Bone marrow (tissue), 2 donors: ENCODE data around the gene TTC21A.

Source experiments
- DNase-seq, 2 donors: peaks; one replicate each; lab custom pipeline; 2025; lab: John Stamatoyannopoulos, UW

Gene TTC21A

DNA sequence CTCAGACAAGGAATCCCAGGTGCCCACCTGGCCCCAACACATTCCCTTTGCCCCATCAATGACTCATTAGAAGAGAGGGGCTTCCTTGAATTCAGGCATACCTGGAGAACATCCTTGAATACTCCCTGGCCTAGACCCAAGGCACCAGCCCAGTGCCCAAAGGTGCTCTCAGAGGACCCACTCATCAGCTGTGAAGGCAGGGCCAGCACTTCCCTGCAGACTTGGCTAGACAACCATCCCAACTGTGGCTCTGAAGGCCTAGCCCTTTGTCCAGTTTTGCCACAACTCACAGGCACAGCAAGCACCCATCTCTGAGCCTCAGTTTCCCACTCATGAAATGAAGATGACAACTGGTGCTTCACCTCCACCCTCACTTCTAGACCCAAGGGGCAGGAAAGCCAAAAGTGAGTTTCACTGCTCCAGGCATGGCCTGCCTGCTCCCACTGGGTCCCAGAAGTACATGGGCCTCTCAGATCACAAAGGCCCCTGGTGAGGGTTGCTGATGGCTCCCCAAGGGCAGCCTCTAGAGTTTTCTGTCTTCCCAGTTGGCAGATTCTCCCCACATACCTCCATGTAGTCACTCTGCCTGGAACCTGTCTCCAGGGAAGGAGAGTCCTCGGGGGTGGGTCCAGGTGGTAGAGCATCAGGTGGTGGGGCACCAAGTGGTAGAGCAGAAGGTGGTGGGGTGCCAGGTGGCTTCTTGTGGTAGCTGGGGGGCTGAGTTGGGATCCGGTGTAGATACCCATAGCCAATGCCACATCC lies 7.6 kb upstream of the TTC21A start:
- no peak for DNase-seq

DNA sequence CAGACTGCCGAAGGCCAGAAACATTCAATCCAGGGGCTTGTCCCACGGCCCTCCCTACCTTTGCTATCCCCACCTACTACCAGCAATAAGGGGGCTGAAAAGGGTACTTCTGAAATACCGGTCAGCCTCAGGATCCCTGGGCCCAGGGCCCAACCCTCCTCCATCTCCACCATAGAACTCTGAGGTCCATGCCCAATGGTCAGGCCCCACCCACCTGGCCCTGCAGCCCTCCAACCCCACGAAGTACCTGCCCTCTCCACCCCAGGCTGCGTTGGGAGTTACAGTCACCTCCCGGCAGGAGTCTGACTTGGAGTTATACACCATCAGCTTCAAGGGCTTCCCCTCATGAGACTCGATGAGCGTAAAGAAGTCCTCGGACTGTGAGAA lies 7.0 kb upstream of the TTC21A start:
- DNase-seq: no peak

DNA sequence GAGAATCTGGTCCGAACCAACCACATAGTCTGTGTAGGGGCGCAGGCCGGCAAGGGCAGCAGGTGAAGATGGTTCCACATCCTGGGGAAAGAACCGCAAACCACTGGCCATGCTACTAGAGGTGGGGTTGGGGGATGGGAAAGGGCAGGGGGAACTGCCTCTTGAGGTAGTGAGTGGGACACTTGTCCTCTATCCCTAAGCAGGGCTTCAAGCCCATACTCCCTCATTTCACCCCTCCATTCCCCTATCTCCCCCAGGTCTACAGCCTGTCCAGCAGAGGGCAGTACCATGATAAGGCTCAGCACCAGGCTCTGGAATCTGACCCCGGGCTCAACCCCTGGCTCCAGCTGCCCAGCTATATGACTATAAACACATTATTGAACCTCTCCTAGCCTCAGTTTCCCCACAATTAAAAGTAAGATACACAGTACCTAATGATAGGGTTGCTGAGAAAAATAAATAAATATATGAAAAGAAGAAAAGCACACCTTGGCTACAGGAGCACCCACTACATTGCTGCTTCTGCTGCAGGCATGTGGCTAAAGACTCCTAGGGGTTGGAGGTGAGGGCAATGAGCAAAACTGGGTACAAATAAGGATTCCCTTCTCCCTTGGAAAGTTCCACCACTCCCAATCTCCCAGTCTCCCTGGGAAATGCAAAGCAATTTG lies 6.3 kb upstream of the TTC21A start:
- DNase-seq: peak in 1 of 2 donors; percentile 44

DNA sequence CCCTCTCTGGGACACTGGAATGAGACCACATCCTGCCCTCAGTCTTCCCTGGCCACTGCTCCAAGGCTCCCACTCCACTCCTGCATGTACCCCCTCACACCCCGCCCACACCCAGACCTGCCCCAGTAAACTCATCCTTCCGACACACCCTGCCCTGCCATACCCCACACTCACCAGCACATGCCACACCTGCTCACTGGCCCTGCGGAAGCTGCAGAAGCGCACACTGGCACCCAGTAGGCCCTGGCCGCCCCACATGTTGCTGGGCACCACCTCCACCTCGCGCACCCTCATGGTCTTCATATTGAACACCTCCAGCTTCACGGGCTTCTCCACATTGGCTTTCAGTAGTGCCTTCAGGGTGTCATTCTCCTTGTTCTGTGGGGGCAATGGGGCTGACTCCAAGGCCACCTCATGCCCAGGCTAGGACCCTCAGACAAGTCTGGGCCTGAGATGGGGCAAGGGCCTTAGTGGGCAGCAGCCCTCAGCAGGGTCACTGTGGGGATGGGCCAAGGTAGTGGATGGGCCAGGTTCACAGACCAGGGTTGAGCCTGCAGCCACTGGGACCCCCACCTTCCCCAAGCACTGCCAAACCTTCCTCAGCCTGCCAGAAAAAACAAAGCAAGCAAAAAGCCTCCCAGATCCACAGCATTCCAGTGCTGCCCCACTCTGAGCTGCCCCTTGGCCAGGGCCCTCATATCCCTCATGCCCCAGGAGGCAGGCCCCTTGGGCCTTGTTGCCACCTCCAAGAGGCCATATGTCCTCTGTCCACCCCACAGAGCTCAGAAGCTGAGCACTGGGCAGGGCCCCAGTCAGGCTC lies 4.8 kb upstream of the TTC21A start:
- DNase-seq: no peak

DNA sequence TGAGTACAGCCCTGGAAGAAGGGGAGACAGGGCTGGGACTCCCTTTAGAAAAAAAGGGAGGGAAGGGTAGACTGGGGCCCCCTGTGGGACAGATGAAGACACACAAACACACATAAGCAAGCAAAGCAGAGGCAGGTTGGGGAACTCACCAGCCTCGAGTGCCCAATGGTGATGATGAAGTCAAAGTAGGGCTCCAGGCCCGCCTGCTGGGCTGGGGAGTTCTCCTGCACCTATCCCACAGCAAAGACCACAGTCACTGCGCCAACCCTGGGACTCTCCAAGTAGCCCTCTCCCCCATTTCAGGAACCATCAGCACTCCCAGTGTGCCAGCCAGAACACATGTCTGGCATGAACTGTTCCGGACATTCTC lies 4.2 kb upstream of the TTC21A start:
- no peak for DNase-seq

DNA sequence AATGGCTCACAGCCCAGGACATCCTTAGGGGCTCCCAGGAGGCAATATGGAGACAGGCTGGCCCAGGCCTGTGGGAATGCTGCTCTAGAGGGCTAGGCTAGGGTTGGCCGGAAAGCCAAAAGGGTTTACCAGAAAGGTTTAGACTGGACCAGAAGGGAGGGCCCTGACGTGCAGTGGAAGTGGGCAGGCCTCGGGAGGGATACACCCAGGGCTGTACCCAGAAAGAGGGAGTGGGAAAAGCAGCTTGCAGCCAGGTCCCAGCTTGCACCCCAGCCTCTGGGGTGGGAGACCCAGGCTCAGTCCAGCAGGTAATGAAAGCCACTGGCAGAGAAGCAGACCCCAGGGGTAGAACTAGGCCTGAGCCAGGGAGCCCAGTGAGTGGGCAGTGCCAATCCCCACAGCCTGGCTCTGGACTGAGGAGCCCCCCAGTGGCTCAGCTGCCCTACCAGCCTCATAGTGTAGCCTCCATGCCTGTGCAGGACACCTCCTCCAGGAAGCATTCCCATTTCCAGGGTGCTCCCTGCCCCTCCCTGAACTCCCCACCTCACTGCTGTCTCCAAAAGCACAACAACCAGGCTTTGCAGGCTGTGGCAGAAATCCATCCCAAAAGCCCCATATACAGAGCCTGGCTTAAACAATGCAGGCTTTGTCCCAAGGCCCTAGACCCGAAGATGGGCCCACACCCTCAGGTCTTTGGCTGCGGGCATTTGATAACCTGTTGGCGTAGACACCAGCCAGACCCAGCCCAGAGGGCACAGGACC lies 3.5 kb upstream of the TTC21A start:
- no peak for DNase-seq

DNA sequence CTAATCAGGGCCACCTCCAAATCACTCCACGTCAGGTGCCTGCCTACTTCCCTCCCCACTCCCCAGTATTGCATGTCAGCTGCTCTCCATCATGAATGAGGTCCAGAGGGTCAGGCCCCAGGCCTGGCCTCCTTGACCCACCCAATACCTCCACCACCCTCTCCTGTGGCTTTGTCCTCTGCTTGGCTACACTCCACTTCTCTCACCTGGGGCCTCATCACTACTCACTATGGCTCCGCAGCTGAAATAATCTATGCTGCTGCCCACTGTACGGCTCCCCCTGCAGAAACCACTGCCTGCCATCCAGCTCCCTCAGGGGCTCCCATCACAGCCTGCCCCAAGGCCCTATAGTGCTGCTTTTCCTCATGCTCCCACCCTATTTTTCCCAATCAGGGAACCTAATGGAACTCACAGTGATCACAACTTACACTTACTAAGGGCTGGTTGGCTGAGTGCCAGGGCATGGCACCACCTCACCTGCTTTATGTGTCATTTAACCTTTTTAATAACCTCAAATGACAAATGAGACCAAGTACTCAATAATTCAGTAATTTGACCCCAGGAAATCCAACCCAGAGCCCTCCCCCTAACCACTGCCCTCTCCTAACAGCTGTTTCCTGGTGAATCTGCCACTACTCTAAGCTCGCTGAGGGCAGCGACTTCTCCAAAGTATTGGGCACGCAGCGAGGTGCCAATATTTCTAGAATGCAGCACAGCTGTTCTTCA lies 2.4 kb upstream of the TTC21A start:
- no peak for DNase-seq

DNA sequence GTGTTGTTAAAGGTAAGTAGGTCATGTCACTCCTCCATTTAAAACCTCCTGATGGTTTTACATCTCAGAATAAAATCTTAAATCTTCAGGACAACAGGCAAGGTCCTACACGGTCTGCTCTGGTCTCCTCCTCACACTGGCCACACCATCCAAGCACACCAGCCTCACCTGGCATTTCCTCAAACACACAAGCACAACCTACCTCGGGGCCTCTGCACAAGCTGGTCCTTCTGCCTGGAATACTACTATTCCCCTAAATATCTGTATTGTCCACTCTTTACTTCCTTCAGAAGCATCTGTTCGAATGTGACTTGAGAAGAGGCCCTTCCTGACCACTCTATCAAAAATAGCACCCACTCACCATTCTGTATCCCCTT lies 1.8 kb upstream of the TTC21A start:
- DNase-seq: no peak

DNA sequence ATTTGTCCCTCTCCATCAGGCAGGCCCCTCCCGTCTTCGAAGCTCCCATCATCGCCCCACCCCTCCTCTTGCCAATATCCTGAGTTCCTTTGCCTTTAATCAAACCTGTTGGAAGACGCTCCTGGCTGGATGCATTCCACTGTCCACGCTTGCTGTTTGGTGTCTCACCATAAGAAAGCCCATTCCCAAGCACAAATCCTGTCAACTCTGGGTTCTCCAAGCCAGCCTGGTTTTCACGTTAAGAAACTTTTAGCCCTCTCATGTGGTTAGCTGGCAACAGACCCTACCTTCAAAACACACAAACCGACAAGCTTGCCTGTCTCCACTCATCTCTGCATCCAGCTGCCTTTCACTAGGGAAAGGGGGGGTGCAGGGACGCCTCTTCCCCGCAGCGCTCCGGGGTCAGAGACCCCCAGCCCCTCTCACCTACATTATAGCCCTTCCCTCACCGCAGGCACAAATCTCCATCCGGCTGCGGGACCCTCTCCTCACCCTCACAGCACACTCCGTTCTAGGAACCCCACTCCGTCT lies 1.1 kb upstream of the TTC21A start:
- no peak for DNase-seq

DNA sequence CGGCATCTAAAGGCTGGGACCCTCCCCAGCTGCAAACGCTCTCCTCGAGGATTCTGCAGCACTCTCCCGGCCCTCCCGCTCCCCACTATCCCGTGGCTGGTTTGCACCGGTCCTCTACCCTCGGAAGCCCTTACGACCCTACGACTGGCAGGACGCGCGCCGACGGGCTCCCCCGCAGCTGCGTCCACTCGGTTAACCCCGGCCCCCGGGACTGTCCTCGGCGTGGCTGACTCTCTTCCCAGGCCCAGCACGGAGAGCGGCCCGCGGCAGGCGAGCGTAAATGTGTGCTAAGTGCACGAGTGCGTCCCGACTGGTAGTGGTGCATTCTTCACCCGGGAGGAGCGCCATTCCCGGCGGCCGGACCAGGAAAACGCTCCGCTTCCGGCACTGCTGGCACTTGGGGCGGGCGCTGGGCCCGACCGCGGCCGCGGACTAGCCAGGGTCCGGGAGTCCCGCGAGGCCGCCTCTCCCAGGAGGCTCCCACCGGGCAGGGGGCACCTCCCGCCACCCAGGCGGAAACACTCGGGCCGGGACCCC lies 561 bp upstream of the TTC21A start:
- DNase-seq: no peak

DNA sequence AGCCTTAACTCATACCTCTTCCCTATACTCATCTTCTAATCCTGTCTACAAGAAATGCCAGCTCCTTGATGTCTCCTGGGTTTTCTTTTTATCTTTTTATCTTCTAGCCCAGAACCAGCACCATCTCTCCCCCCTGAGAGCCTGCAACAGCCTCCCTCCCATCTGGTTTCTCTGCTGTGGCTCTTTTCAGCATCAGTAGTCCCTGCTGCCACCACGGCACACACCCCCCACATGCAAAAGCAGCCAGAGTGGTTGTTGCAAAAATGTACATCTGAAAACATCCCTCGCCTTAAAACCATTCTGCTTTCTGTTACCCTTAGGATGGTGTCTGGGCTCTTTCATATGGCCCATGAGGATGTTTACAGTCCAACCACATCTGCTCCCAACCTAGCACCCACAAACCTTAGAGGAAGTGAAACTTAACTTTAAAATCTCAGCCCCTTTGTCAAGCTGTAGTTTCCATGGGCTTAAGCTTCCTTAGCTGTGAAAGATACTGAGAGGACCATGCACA lies 775 bp downstream of the TTC21A start:
- DNase-seq: peak in 1 of 2 donors; percentile 46

DNA sequence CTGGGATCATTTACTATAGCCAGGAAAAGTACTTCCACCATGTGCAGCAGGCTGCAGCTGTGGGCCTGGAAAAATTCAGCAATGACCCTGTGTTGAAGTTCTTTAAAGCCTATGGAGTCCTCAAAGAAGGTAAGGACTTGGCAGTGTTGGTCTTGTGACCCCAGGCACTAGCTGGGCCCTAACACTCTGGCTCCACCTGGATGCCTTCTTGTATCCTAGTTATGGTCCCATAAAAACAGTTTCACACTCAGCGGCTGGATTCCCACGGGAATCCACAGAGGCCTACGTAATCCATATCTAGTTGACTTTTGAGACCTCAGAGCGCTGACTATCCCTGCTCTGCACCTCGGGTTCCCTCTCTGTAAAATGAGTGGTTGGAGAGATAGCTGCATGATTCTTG lies 1.6 kb downstream of the TTC21A start:
- DNase-seq: no peak

DNA sequence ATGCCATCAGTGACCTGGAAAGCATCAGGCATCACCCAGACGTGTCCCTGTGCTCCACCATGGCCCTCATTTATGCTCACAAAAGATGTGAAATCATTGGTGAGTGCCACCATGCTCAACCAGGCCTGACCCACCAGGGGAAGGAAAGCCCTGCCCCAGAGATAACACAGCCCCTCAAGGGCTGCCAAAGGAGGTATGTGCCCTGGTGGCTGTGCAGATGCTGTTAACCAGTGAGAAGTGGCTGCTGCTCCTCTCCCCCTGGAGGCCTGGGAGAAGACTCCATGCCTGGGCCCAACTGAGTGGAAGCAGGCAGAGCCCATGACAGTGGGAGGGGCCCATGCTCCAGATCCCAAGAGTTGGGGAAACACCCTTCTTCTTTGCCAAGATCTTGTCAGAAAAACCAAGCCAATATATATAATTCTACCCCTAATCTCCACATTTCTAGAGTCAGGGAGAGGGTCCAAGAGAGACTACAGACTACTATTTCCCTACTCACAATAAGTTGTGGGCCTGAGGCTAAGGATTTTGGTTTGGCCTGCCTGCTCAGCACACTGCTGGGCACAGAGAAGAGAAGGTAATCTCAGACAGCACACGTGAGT lies 2.7 kb downstream of the TTC21A start:
- DNase-seq: no peak

DNA sequence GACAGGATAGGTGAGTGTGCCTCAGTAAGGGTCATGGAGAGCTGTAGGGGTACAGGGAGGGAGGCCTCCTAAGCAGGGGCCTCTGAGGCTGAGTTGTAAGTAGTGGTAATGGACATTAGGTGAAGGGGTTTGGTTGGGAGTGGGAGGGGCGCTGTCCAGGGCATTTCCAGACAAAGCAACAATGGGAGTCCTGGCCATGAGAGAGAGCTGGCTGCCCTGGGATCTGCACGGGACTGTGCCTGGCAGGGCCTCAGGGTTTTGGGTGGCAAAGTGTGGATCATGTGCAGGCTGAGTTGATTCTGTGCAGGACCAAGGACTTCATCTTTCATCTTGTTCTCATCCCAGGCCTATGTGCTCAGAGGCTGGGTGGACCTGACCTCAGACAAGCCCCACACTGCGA lies 4.6 kb downstream of the TTC21A start:
- DNase-seq: no peak

DNA sequence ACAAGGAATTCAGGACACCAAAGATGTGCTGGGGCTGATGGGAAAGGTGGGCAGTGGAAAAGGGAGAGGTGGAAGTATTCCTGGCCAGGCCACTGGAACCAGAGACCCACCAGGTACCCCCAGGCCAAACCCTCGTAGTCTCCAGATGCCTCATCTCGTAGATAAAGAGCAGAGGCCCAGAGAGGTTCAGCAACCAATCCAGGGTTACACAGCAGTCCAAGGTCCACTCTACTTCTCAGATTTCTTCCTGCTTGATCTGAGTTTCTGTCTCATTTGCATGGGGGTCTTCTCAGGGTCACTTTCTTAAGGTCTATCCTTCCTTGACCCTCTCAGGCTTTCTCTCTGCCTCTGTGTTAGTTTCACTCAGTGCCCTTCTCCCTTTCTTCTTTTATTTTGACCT lies 5.1 kb downstream of the TTC21A start:
- no peak for DNase-seq

DNA sequence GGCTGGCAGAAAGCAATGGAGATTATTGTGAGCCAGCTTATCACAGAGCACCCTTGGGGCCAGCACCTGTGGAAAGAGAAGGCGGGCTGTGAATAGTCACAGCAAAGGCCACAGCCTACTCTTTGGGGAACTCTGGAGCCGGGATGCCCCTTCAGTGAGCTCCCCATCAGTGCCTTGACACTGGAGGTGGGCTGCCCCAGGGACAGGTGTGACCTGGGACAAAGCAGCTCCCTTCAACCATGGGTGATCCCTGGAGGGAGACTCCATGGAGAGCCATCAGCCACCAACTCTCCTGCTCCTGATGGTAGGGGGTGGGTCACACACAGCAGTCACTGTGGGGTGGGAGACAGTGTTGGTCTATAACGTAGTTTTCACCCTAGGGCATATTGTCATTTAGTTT lies 5.8 kb downstream of the TTC21A start:
- no peak for DNase-seq

DNA sequence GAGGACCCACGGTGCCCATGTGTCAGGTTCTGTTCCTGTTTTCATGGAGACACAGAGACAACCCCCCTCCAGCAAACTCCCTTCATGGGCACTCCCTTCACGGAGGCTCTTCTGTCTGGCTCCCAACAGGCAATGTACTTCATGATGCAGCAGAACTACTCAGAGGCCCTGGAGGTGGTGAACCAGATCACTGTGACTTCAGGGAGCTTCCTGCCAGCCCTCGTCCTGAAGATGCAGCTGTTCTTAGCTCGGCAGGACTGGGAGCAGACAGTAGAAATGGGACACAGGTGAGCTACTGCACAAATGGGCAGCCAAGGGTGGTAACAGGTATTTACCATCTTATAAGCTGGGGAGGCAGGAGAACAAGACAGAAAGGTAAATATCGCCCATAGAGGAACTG lies 7.0 kb downstream of the TTC21A start:
- no peak for DNase-seq

DNA sequence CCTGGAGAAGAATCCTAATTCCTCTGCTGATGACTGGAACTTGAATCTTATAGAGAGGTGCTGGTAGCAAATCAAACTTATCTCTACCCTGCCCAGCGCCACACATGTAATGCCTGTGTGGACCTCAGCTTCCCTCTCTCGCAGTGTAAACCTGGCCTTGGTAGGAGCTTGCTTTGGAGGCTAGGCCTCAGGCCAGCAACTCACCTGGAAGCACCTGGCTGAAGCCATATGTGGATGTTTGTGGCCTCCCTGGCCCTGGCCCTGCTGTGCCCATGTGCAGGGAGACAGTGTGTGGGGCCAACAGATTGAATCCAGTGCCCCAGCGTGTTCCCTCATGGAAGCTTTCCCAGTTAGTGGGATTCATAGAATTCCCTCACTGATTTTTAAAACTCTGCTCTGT lies 8.4 kb downstream of the TTC21A start:
- DNase-seq: no peak

DNA sequence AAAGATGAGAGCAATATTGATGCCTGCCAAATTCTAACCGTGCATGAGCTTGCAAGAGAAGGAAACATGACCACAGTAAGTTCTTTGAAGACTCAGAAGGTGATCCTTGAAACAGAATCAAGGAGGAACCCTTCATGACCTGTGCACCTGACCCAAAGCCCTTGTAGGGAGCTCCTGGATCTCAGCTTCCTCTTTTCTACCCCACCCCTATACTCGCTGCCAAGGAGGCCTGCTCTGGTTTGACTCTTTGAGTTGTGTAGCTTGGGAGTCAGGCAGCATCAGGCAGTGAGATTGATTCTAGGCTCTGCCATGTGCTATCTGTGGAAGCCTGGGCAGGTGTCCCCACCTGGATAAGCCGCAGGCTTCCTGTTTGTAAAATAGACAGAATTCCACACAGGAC lies 10.6 kb downstream of the TTC21A start:
- DNase-seq: no peak

DNA sequence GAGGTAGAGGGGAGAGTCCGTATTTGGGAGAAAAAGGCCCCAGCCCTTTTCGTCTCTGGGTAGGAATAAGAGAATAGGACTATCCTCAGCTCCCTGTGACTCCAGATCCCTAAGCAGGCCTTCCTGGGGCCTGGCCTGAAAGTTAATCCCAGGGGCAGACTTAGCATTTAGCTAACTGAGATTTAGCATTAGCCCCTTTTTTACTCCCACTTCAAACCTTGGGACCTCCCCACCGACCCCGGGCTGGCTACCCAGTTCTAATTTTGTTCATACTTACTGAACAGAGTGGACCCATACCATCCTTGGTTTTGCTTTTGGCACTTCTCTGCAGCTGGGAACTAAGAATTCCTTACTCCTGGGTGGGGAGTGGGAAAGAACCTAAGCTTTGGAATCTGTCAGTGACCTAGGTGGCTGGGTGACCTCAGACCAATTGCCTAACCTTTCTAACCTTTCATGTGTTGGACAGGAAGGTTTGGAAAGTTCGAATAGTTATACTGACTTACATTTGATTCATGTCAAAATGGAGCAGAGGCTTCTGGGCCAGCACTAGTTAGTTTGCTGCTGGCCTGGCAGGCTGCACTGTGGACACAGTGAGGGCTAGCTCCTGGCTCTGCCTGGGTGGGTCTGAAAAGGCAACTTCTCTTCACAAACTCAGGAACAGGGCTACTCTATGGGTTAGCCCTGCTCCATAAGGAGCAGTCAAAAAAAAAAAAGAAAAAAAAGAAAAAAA lies 11.6 kb downstream of the TTC21A start:
- DNase-seq: no peak
